CD4-positive, alpha-beta T cell treated with Interleukin-4 for 1 hour (primary cell): Measurements from ENCODE around the gene GRPEL1.
"Not testable (repeated sequence)": the region's sequence is repeated elsewhere in the genome, so short reads cannot be mapped to it uniquely, and the experiment has no call there.

Experiments
- DNase-seq, 2 donors: peaks; one replicate each; pipeline ENCODE4 v3.0.0-alpha.2; 2020 to 2022

The GRPEL1 gene

DNA sequence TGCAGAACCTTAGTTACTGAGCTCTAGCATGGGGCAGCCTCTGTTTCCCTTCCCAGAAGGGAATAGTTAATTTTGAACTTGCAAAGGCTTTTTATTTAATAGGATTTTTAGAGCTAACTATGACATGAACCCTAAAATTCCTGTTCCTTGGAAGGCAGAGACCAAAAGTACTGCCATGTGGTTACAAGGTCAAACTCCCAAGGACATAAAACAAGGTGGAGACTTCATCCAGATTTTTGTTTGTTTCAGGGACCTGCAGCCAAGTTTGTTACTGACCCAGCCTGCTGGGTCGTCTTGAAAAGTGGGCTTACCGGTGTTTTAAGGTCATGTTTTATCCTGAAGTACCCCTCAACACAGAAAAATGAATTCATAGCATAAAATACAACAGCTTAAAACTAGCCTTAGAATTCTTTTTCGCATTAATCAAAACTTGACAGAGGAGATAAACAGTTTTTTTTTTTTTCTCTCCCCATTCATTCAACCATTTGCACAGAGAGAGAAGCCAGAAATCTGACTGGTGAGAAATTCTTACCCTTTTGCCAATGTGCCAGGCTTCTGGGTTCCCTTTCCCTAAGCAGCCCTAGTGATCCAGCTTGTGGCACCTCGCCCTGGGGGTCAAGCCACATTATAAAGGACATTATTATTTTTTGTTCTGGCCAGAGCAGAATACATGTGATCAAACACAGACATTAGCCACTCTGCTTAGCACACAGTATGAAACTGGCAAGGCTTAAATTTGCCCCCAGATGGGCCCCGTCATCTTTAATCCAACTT is 21.5 kb upstream of the GRPEL1 start:
- no peak for DNase-seq

DNA sequence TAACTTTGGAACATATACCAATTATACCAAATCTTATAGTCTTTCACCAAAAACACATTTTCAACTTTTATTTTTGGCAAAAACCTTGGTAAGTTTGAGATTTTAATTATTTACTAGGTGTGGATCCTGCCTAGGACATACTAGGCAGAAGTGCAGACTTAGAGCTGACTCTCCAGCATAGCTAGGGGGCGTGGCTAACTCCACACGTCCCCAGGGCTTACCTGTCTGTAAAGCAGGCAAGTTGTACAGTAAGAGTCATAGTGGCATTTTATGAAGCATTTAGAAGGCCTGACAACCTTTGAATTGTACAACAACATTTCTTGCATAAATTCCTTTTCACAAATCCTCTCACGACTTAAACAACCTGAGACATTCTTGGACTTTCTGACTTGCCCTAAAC is 19.2 kb upstream of the GRPEL1 start:
- no peak for DNase-seq

DNA sequence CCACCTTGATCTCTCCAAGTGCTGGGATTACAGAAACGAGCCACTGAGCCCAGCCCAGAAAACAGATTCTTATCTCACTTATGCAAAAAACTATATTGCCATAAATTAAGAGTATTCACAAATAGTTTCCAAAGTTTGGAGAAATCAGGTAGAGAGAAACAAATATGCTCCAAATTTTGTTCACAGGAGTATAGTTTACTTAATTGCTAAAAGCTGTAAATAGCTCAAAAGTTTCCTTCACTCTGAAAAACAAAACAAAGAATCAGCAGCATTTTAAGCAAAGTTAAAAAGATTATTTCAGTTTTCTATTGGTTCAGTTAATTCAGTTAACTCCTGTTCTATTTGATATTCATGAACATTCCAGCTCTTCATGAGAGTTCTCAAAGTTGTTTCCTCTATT is 18.5 kb upstream of the GRPEL1 start:
- DNase-seq, result no peak

- not testable (repeated sequence) for DNase-seq
These were observed 16.7 kb upstream of the GRPEL1 start for GRCh38 chr4:7084564-7084961.

DNA sequence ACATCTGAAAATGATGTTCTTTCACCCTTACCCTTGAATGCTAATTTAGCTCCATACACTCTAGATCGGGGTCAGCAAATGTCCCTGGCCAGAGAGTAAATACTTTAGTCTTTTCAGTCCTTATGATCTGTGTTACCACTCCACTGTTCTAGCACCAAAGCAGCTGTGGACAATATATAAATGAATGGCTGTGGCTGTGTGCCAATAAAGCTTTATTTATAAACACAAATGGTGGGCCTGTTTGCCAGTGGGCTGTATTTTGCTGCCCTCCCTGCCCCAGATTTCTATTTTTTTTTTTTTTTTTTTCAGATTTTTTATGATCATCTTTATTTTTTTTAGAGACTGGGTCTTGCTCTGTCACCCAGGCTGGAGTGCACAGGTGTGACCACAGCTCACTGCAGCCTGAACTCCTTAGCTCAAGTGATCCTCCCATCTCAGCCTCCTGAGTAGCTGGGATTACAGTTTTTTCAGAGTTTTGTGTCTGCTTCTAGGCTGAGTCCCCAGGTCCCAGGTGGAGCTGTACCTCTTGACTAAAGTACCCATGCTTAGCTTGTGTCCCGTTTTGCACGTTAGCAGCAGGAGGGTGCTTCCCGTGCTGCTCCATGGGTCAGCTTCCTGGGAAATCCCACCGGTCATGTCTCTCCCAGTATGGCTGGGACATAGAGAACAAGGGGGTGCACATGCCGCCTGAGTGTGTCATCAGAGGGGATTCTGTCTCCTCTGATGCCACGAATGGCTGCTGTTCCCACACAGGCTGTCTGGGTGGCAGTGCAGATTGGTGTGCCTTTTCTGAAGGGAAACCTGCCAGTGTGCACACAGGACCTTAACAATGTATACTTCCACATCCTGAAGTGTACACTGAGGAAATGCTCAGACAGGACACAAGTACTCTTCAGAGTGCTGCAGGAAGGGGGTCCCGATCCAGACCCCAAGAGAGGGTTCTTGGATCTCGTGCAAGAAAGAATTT is 16.0 kb upstream of the GRPEL1 start:
- DNase-seq, result no peak

DNA sequence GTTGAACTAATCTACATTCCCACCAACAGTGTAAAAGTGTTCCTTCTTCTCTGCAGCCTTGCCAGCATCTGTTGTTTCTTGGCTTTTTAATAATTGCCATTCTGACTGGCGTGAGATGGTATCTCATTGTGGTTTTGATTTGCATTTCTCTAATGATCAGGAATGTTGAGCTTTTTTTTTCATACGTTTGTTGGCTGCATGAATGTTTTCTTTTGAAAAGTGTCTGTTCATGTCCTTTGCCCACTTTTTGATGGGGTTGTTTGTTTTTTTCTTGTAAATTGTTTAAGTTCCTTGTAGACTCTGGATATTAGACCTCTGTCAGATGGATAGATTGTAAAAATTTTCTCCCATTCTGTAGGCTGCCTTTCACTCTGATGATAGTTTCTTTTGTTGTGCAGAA is 12.0 kb upstream of the GRPEL1 start:
- DNase-seq, result not testable (repeated sequence)

- DNase-seq, result not testable (repeated sequence)
These were observed 11.6 kb upstream of the GRPEL1 start for GRCh38 chr4:7079483-7079882.

DNA sequence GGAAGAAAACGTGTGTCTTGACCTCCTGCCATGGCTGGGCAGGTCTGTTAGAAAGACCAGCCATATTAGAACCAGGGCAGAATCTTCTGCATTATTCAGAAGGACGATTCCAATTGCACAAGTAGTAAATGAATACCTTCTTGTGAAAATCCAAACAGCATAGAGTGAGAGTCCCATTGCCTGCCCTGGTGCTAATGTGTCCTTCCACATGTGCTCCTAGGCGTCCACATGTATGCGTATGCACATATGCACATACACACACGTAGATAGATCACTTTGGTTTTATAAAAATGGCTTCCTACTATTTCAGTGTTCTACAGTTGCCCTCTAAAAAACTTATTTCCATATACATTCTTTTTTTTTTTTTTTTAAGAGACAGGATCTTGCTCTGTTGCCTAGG is 10.2 kb upstream of the GRPEL1 start:
- DNase-seq, result no peak

GRCh38 chr4:7077371-7077770 is 9.5 kb upstream of the GRPEL1 start:
- no peak for DNase-seq

GRCh38 chr4:7076696-7077082 is 8.8 kb upstream of the GRPEL1 start:
- DNase-seq, result no peak

GRCh38 chr4:7075962-7076695 is 8.3 kb upstream of the GRPEL1 start:
- no peak for DNase-seq

DNA sequence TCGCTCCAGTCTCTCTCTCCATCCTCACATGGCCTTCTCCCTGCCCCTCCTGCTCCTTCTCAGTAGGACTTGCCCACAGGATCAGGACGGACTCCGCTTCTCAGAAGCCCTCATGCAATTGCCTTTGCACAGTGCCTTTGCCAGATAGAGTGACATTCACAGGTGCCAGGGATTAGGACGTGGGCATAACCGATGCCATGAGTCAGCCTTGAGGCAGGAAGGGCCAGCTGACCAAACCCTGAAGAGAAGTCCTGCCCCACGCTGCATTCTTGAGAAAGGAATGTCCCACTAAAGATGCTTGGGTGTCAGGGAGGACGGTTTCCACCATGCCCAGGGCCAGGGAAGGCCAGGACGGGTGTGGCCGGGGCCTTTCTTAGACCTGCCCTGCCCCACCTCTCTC is 6.6 kb upstream of the GRPEL1 start:
- no peak for DNase-seq

- DNase-seq, result peak in 1 of 2 donors; percentile 43
These were observed 5.9 kb upstream of the GRPEL1 start for GRCh38 chr4:7073526-7074390.

GRCh38 chr4:7073059-7073458 is 5.2 kb upstream of the GRPEL1 start:
- no peak for DNase-seq

DNA sequence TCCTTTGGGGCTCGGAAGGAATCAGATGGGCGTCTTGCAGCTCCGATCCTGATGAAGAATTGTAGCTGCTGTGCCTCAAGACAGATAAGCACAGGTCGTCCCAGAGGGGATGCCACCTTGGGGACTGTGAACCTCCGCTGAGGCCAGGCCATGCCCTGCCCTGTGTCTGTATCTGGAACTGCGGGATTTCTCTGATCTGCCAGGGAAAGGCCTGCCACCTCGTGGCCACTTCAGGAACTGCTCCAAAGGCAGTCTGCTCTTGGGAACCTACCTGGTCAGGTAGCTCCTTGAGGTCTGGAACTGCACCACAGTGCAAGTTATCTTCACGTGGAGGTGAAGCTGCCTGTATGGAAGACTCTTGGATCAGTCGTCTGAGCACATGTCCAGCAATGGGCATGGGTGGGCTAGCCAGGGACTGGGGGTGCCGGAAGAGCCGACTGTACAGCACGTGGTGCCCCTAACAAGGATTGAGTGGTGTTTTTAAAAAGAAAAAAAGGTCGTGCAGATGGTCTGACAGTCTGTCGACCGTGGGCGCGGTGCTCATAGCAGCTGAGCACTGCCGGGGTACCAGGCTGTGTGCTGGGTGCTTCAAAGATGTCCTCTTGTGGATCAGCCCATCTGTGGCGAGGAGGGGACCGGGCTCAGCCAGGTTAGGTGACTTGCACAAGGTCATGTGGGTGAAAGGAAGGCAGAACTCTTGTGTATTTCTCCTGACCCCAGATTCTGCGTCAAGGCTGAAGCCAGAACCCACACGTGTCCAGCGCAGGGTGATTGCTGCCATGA is 3.1 kb upstream of the GRPEL1 start:
- DNase-seq, result peak; percentile 87 to 90

GRCh38 chr4:7068883-7069282 is 1.0 kb upstream of the GRPEL1 start:
- DNase-seq, result no peak

DNA sequence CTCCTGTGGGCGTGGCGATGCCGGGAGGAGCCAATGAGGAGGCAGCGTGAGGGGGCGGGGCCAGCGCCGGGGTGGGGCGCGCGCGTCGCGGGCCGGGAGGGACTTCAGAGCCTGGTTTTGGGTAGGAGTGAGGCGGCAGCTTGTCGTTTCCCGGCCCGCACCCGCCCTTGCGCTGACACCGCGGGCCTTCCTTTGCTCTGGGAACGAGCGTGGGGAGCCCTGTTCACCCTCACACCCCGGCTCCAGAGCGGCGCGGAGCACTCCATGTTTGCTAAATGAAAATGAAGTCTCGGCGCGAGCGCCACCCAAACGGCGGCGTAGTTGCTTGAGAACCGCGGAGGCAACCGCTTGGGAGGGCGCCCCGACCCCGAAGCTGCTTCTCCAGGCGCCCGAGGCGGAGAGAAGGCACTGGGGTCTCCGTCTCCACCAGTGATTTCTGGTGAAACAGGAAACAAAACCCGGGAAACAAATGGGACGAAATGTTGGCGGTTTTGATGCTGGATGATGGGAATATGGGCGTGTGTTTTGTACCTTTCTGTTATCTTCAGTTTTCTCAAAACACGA is 497 bp upstream of the GRPEL1 start:
- no peak for DNase-seq

GRCh38 chr4:7067126-7067451 is 775 bp downstream of the GRPEL1 start:
- DNase-seq, result no peak

GRCh38 chr4:7066493-7066892 is 1.4 kb downstream of the GRPEL1 start:
- no peak for DNase-seq

DNA sequence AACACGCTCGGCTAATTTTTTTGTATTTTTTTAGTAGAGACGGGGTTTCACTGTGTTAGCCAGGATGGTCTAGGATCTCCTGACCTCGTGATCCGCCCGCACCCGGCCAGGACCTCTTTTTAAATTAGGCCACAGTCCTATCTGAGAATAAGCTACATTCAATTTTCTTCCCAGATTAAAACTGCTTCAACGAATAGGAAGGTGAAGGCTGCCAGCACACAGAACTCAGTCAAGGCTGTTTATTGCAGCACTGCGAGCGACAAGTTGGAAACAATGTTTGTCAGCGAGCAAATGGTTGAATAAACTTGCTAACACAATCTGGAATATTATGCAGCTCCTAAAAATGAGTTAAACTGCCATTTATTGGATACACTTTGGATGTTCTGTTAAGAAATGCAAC is 1.9 kb downstream of the GRPEL1 start:
- no peak for DNase-seq

- DNase-seq, result no peak
These were observed 4.5 kb downstream of the GRPEL1 start for GRCh38 chr4:7063362-7063761.
